SK-N-SH treated with all-trans-retinoic acid at 6 μM for 48 hours (cell line): Measurements from ENCODE around the gene GRIA1.

Experiments used
- GLIS3 ChIP-seq: fragments of 250-450 bp; sonication (Bioruptor Pico); IDR thresholded peaks from 2 replicates; pipeline ENCODE4 v1.5.0; 2020; ENCODE audit warnings: mild to moderate bottlenecking, moderate library complexity
- OSR1 ChIP-seq: fragments of 250-450 bp; sonication (Bioruptor Pico); IDR thresholded peaks from 2 replicates; pipeline ENCODE4 v1.8.0; 2022; ENCODE audit warnings: moderate library complexity, mild to moderate bottlenecking, inconsistent platforms
- PPARA ChIP-seq: fragments of 250-450 bp; sonication (Bioruptor Pico); IDR thresholded peaks from 2 replicates; pipeline ENCODE4 v1.5.0; 2020; ENCODE audit warnings: mild to moderate bottlenecking, borderline replicate concordance
- SNAI2 ChIP-seq: fragments of 250-450 bp; sonication (Bioruptor Pico); IDR thresholded peaks from 2 replicates; pipeline ENCODE4 v1.5.0; 2020; ENCODE audit warnings: mild to moderate bottlenecking, moderate library complexity
- TCF4 ChIP-seq: fragments of 250-450 bp; sonication (Bioruptor Pico); IDR thresholded peaks from 2 replicates; pipeline ENCODE4 v1.8.0; 2021; ENCODE audit warnings: mild to moderate bottlenecking, moderate library complexity, borderline replicate concordance
- TOX ChIP-seq: fragments of 250-450 bp; sonication (Bioruptor Pico); IDR thresholded peaks from 2 replicates; pipeline ENCODE4 v1.8.0; 2021; ENCODE audit warnings: mild to moderate bottlenecking, moderate library complexity, borderline replicate concordance
- ZFP3 ChIP-seq: fragments of 250-450 bp; sonication (Bioruptor Pico); IDR thresholded peaks from 2 replicates; pipeline ENCODE4 v1.5.0; 2020; ENCODE audit warnings: mild to moderate bottlenecking, moderate library complexity
- ZFP30 ChIP-seq: fragments of 450-650 bp; formaldehyde crosslinking; IDR thresholded peaks from 2 replicates; pipeline ENCODE4 v1.5.0; 2022; ENCODE audit warnings: mild to moderate bottlenecking, moderate library complexity
- ZNF565 ChIP-seq: fragments of 450-650 bp; formaldehyde crosslinking; conservative IDR thresholded peaks from 2 replicates; pipeline ENCODE4 v1.5.0; 2020; ENCODE audit warnings: low read depth, mild to moderate bottlenecking, moderate library complexity
- ZNF8 ChIP-seq: fragments of 450-650 bp; formaldehyde crosslinking; IDR thresholded peaks from 2 replicates; pipeline ENCODE4 v1.5.0; 2020; ENCODE audit warnings: mild to moderate bottlenecking, moderate library complexity
- TF ChIP-seq, protein P1 (sequence below): fragments of 250-450 bp; sonication (Bioruptor Pico); IDR thresholded peaks from 2 replicates; pipeline ENCODE4 v1.5.1; 2020; ENCODE audit warnings: low read depth, mild to moderate bottlenecking, moderate library complexity

DNA sequence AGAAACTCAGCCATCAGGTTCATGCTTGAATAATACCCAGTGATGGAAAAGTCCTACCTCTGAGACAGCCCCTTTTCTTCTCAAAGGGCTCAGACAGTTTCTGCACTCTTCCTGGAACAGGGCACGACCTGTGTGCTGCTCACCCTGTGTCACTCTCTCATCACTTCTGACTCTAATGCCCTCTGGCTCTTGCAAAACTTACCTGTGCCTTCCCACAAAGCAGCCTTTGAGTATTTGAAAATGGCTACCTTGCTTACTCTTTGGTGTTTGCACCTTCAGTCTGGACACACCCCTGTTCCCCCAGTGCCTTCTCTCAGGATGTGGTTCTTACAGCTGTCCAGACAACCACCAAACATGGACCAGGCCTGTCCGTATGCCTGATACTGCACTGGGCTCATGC, 171.4 kb downstream of the GRIA1 start:
- TF ChIP-seq ZFP30 (CRISPR knock-in tag) (no peak), SNAI2 (CRISPR knock-in tag) (no peak), OSR1 (CRISPR knock-in tag) (no peak), ZNF8 (no peak), GLIS3 (CRISPR knock-in tag) (no peak), TCF4 (CRISPR knock-in tag) (no peak), PPARA (CRISPR knock-in tag) (no peak), ZNF565 (CRISPR knock-in tag) (no peak), TOX (no peak), ZFP3 (CRISPR knock-in tag) (no peak)
- TF ChIP-seq, protein P1, sequence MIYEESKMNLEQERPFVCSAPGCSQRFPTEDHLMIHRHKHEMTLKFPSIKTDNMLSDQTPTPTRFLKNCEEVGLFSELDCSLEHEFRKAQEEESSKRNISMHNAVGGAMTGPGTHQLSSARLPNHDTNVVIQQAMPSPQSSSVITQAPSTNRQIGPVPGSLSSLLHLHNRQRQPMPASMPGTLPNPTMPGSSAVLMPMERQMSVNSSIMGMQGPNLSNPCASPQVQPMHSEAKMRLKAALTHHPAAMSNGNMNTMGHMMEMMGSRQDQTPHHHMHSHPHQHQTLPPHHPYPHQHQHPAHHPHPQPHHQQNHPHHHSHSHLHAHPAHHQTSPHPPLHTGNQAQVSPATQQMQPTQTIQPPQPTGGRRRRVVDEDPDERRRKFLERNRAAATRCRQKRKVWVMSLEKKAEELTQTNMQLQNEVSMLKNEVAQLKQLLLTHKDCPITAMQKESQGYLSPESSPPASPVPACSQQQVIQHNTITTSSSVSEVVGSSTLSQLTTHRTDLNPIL (CRISPR knock-in tag), result no peak
